AG10803 (cell line): ENCODE measurements around the gene PTTG1IP.
"Not testable (repeated sequence)": the region's sequence is repeated elsewhere in the genome, so short reads cannot be mapped to it uniquely, and the experiment has no call there.

ENCODE experiments used
- DNase-seq: peaks from one replicate; pipeline ENCODE4 v3.0.0; 2010; ENCODE audit warnings: low read depth
- H3K4me3 ChIP-seq: 2 replicates; pipeline ENCODE4 v1.5.1; 2011; ENCODE audit warnings: mild to moderate bottlenecking, low read length, control low read depth
- CTCF ChIP-seq: conservative IDR thresholded peaks from 2 replicates; pipeline ENCODE4 v1.5.1; 2011; ENCODE audit warnings: mild to moderate bottlenecking, low read length, control low read depth, inconsistent platforms

The PTTG1IP gene

GRCh38 chr21:44836666-44837471 is 36.6 kb downstream of the PTTG1IP start:
- no peak overlapping the region for H3K4me3 ChIP-seq
- DNase-seq = peak; percentile 35
- no peak for TF ChIP-seq CTCF

GRCh38 chr21:44836349-44836665 is 37.2 kb downstream of the PTTG1IP start:
- no peak overlapping the region for H3K4me3 ChIP-seq
- no peak for DNase-seq
- no peak for TF ChIP-seq CTCF

GRCh38 chr21:44835647-44835973 is 37.9 kb downstream of the PTTG1IP start:
- no peak for DNase-seq
- H3K4me3 ChIP-seq = no peak overlapping the region
- no peak for TF ChIP-seq CTCF

GRCh38 chr21:44834951-44835646 is 38.4 kb downstream of the PTTG1IP start:
- no peak for DNase-seq

DNA sequence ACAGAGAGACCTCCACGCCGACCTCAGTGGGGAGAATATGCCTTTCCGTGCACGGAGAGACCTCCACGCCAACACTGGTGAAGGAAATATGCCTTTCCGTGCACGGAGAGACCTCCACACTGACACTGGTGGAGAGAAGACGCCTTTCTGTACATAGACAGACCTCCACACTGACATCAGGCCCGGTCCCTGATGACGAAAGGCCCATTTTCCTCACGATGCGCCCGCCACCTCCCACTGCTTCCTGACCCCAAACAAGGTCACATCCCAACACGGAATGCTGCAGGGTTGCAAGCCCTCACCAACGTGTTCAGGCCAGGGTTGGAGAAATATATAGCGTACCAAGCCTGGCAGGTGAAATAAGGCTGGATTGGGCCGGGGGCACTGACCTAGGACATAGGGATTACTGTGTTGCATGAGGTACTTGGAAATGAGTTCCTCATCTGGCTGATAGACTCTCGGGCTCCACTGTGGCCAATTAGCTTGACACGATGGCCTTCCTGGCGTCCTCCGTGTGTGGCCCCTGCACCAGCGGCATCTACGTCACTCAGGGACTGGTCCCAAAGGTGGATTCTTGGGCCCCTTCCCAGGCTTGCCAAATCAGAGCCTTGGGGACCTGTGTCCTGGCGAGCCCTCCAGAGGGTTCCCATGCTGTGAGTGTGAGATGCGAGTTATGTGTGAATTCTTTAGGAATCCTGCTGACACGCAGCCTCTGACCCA is 39.1 kb downstream of the PTTG1IP start:
- DNase-seq = no peak
- no peak overlapping the region for H3K4me3 ChIP-seq
- TF ChIP-seq CTCF = no peak

More at GRCh38 chr21:44834951-44835646, 38.4 kb downstream of the PTTG1IP start:
- TF ChIP-seq CTCF = no peak
- H3K4me3 ChIP-seq = no peak overlapping the region

- no peak overlapping the region for H3K4me3 ChIP-seq
- no peak for DNase-seq
- TF ChIP-seq CTCF = no peak
Observed at GRCh38 chr21:44833663-44834062, 39.8 kb downstream of the PTTG1IP start.

GRCh38 chr21:44832516-44833255 is 40.8 kb downstream of the PTTG1IP start:
- not testable (repeated sequence) for DNase-seq, H3K4me3 ChIP-seq
